PFSK-1 (cell line): Measurements from ENCODE around the gene ROBO4.

Source experiments
- FOXP2 ChIP-seq: optimal IDR thresholded peaks from 2 replicates; pipeline ENCODE3; 2011; ENCODE audit warnings: borderline replicate concordance, control low read depth, inconsistent platforms; ENCODE audit not compliant: insufficient read depth; ENCODE audit errors: extremely low read length, extremely low read depth
- POLR2AphosphoS5 ChIP-seq: IDR thresholded peaks from 2 replicates; pipeline ENCODE4 v1.6.1; 2012; ENCODE audit warnings: low read depth, mild to moderate bottlenecking, control low read depth, low read length, moderate library complexity
- REST ChIP-seq, 2 experiments: IDR thresholded peaks; 2 replicates each; pipeline versions ENCODE4 v1.6.1 to v1.8.0; 2011 to 2012; ENCODE audit warnings: low read depth in 2 of 2, low read length in 2 of 2, control low read depth in 1 of 2, inconsistent platforms in 1 of 2, mild to moderate bottlenecking in 1 of 2, moderate library complexity in 1 of 2; ENCODE audit not compliant: insufficient read depth in 1 of 2
- SIN3A ChIP-seq: IDR thresholded peaks from 2 replicates; pipeline ENCODE4 v1.6.1; 2012; ENCODE audit warnings: mild to moderate bottlenecking, low read length, moderate library complexity, borderline replicate concordance; ENCODE audit not compliant: insufficient read depth
- TAF1 ChIP-seq: IDR thresholded peaks from 2 replicates; pipeline ENCODE4 v1.6.1; 2012; ENCODE audit warnings: low read length, control low read depth, borderline replicate concordance; ENCODE audit not compliant: insufficient read depth

ROBO4 gene

GRCh38 chr11:124943741-124944140, 46.1 kb upstream of the ROBO4 start:
- no peak for TF ChIP-seq TAF1
- no peak for TF ChIP-seq REST (IDR thresholded peaks at IDR 0.05; ENCODE audit: insufficient read depth in 1 of 2, low read depth in 2 of 2, low read length in 2 of 2)
- TF ChIP-seq SIN3A, result no peak
- no peak for TF ChIP-seq FOXP2
- TF ChIP-seq POLR2AphosphoS5, result no peak

GRCh38 chr11:124943254-124943616, 45.6 kb upstream of the ROBO4 start:
- TF ChIP-seq POLR2AphosphoS5 (no peak), TAF1 (no peak), FOXP2 (no peak), SIN3A (no peak), REST (IDR thresholded peaks at IDR 0.05; ENCODE audit: insufficient read depth in 1 of 2, low read depth in 2 of 2, low read length in 2 of 2) (no peak)

GRCh38 chr11:124942466-124943253, 45.0 kb upstream of the ROBO4 start:
- TF ChIP-seq SIN3A (no peak), TAF1 (no peak), REST (IDR thresholded peaks at IDR 0.05; ENCODE audit: insufficient read depth in 1 of 2, low read depth in 2 of 2, low read length in 2 of 2) (no peak), POLR2AphosphoS5 (no peak), FOXP2 (no peak)

GRCh38 chr11:124941703-124942102, 44.0 kb upstream of the ROBO4 start:
- TF ChIP-seq SIN3A (no peak), TAF1 (no peak), FOXP2 (no peak), REST (IDR thresholded peaks at IDR 0.05; ENCODE audit: insufficient read depth in 1 of 2, low read depth in 2 of 2, low read length in 2 of 2) (no peak), POLR2AphosphoS5 (no peak)

- no peak for TF ChIP-seq TAF1
- no peak for TF ChIP-seq FOXP2
- TF ChIP-seq REST (IDR thresholded peaks at IDR 0.05; ENCODE audit: insufficient read depth in 1 of 2, low read depth in 2 of 2, low read length in 2 of 2), result no peak
- no peak for TF ChIP-seq SIN3A
- TF ChIP-seq POLR2AphosphoS5, result no peak
Observed at GRCh38 chr11:124938970-124939369, 41.3 kb upstream of the ROBO4 start.
